HG03097 (cell line): Measurements from ENCODE around the gene NINJ1.

Source experiments
- ATAC-seq: cut with Tn5 transposase; IDR thresholded peaks from one replicate; pipeline ENCODE4 v1.9.1; 2021; ENCODE audit not compliant: unreplicated experiment, low FRiP score

Gene NINJ1

GRCh38 chr9:93091056-93091452, 43.0 kb downstream of the NINJ1 start:
- ATAC-seq, result no peak

- no peak for ATAC-seq
These were observed 43.9 kb downstream of the NINJ1 start for GRCh38 chr9:93090091-93090655.

- ATAC-seq, result no peak
These were observed 44.5 kb downstream of the NINJ1 start for GRCh38 chr9:93089481-93089991.

- no peak for ATAC-seq
These were observed 45.0 kb downstream of the NINJ1 start for GRCh38 chr9:93089024-93089423.

GRCh38 chr9:93088656-93089015, 45.4 kb downstream of the NINJ1 start:
- ATAC-seq, result no peak

GRCh38 chr9:93087971-93088655, 45.9 kb downstream of the NINJ1 start:
- ATAC-seq, result no peak

GRCh38 chr9:93086447-93087224, 47.4 kb downstream of the NINJ1 start:
- no peak for ATAC-seq

- ATAC-seq, result no peak
These were observed 48.4 kb downstream of the NINJ1 start for GRCh38 chr9:93085676-93086075.

GRCh38 chr9:93084471-93084881, 49.6 kb downstream of the NINJ1 start:
- ATAC-seq, result no peak

- ATAC-seq, result no peak
These were observed 50.2 kb downstream of the NINJ1 start for GRCh38 chr9:93083592-93084470.

- no peak for ATAC-seq
These were observed 51.1 kb downstream of the NINJ1 start for GRCh38 chr9:93082841-93083411.

- ATAC-seq, result no peak
These were observed 52.1 kb downstream of the NINJ1 start for GRCh38 chr9:93081931-93082330.

GRCh38 chr9:93081081-93081529, 52.9 kb downstream of the NINJ1 start:
- no peak for ATAC-seq

- ATAC-seq, result no peak
These were observed 53.6 kb downstream of the NINJ1 start for GRCh38 chr9:93080406-93080805.

GRCh38 chr9:93079371-93079770, 54.7 kb downstream of the NINJ1 start:
- no peak for ATAC-seq

GRCh38 chr9:93077811-93078210, 56.2 kb downstream of the NINJ1 start:
- no peak for ATAC-seq

GRCh38 chr9:93077367-93077766, 56.7 kb downstream of the NINJ1 start:
- no peak for ATAC-seq

- ATAC-seq, result no peak
These were observed 57.3 kb downstream of the NINJ1 start for GRCh38 chr9:93076792-93077128.

GRCh38 chr9:93076101-93076791, 57.8 kb downstream of the NINJ1 start:
- no peak for ATAC-seq

- no peak for ATAC-seq
These were observed 61.7 kb downstream of the NINJ1 start for GRCh38 chr9:93072383-93072795.
